Measurements from ENCODE around the gene IGF2BP1.

- TF ChIP-seq, protein P1, sequence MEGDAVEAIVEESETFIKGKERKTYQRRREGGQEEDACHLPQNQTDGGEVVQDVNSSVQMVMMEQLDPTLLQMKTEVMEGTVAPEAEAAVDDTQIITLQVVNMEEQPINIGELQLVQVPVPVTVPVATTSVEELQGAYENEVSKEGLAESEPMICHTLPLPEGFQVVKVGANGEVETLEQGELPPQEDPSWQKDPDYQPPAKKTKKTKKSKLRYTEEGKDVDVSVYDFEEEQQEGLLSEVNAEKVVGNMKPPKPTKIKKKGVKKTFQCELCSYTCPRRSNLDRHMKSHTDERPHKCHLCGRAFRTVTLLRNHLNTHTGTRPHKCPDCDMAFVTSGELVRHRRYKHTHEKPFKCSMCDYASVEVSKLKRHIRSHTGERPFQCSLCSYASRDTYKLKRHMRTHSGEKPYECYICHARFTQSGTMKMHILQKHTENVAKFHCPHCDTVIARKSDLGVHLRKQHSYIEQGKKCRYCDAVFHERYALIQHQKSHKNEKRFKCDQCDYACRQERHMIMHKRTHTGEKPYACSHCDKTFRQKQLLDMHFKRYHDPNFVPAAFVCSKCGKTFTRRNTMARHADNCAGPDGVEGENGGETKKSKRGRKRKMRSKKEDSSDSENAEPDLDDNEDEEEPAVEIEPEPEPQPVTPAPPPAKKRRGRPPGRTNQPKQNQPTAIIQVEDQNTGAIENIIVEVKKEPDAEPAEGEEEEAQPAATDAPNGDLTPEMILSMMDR (conservative IDR thresholded peaks at IDR 0.05 in 1 of 2, IDR thresholded peaks at IDR 0.05 in 1 of 2; ENCODE audit: low read depth in 1 of 2, low read length in 2 of 2), result no peak
- no peak for TF ChIP-seq EZH2 (IDR thresholded peaks at IDR 0.05; ENCODE audit: low read length, missing control alignments)
These were observed 89.1 kb downstream of the IGF2BP1 start for GRCh38 chr17:49086316-49086605.
